B cell (primary cell): ENCODE results near the gene GUCY2F. TPM values are rescaled to one million over a fixed set of nuclear protein-coding genes. Genes with fewer than 3 reads are reported as not detected.

Experiments
- ATAC-seq: fragments of 200-7000 bp; cut with Tn5 transposase; one replicate; pipeline ENCODE4 v1.10.0; 2021; ENCODE audit warnings: low read depth, mild to moderate bottlenecking, moderate number of reproducible peaks, moderate library complexity
- CTCF ChIA-PET: fragments of 350-600 bp; sonication (Branson Sonifier 250); formaldehyde crosslinking; loops from one replicate; lab custom pipeline; 2021; ENCODE audit warnings: antibody characterized with exemption, inconsistent platforms; lab: Charles Lee
- POLR2A ChIA-PET: fragments of 350-600 bp; sonication (Branson Sonifier 250); formaldehyde crosslinking; loops from one replicate; lab custom pipeline; 2021; ENCODE audit warnings: antibody characterized with exemption; lab: Charles Lee
- DNase-seq: peaks from one replicate; pipeline ENCODE4 v3.0.0; 2013
- H2AFZ ChIP-seq: 2 replicates; pipeline ENCODE4 v1.6.1; 2012; ENCODE audit warnings: mild to moderate bottlenecking, low read depth, low read length; ENCODE audit not compliant: insufficient read depth, poor library complexity, severe bottlenecking
- H3K27ac ChIP-seq, 2 donors: 1 replicate in 1 of 2; 2 replicates in 1 of 2; pipeline ENCODE4 v1.5.1; 2012 to 2013; ENCODE audit warnings: low read length in 2 of 2, mild to moderate bottlenecking in 2 of 2, moderate library complexity in 1 of 2
- H3K27me3 ChIP-seq, 4 experiments: fragments of 200-600 bp in 1 of 4; sonication (generic) in 1 of 4; replicated peaks in 1 of 4; 1 replicate in 2 of 4; 2 replicates in 2 of 4; pipeline versions ENCODE4 v1.6.1 to v1.7.0; 2013 to 2016; ENCODE audit warnings: low read length in 3 of 4, mild to moderate bottlenecking in 2 of 4, mixed read lengths in 1 of 4, moderate library complexity in 1 of 4; ENCODE audit not compliant: insufficient read depth in 4 of 4, control insufficient read depth in 3 of 4; ENCODE audit errors: control extremely low read depth in 1 of 4
- H3K36me3 ChIP-seq, 2 experiments: replicated peaks in 1 of 2; 1 replicate in 1 of 2; 2 replicates in 1 of 2; pipeline versions ENCODE4 v1.6.1 to v1.7.1; 2013; ENCODE audit warnings: low read length in 1 of 2; ENCODE audit not compliant: insufficient read depth in 2 of 2, control insufficient read depth in 1 of 2; ENCODE audit errors: control extremely low read depth in 1 of 2, extremely low read depth in 1 of 2
- H3K4me1 ChIP-seq, 2 donors: fragments of 200-600 bp in 1 of 2; sonication (generic) in 1 of 2; 1 replicate in 1 of 2; 2 replicates in 1 of 2; pipeline versions ENCODE4 v1.5.1 to v1.6.1; 2013 to 2017; ENCODE audit warnings: low read length in 2 of 2; ENCODE audit not compliant: control insufficient read depth in 2 of 2, insufficient read depth in 2 of 2
- H3K4me2 ChIP-seq: replicated peaks from 2 replicates; pipeline ENCODE3; 2012; ENCODE audit warnings: mild to moderate bottlenecking, low read depth, low read length; ENCODE audit not compliant: poor library complexity, severe bottlenecking
- H3K4me3 ChIP-seq, 5 experiments: fragments of 200-600 bp in 1 of 5; sonication (generic) in 1 of 5; 1 replicate in 3 of 5; 2 replicates in 2 of 5; pipeline versions ENCODE4 v1.5.1 to v1.7.0; 2011 to 2016; ENCODE audit warnings: low read length in 4 of 5, mild to moderate bottlenecking in 4 of 5, low read depth in 2 of 5, control low read depth in 1 of 5, moderate library complexity in 1 of 5; ENCODE audit not compliant: insufficient read depth in 1 of 5; ENCODE audit errors: control extremely low read depth in 1 of 5, extremely low read depth in 1 of 5
- H3K79me2 ChIP-seq: fragments of 200-600 bp; sonication (generic); one replicate; pipeline ENCODE4 v1.6.0; 2016; ENCODE audit warnings: low read length; ENCODE audit not compliant: control insufficient read depth, insufficient read depth
- H3K9ac ChIP-seq: fragments of 200-600 bp; sonication (generic); 2 replicates; pipeline ENCODE4 v1.6.1; 2017; ENCODE audit warnings: mild to moderate bottlenecking, low read length, moderate library complexity
- H3K9me3 ChIP-seq, 3 donors: one replicate each; pipeline versions ENCODE4 v1.6.1 to v1.7.1; 2013; ENCODE audit warnings: low read length in 2 of 3; ENCODE audit not compliant: control insufficient read depth in 2 of 3, insufficient read depth in 1 of 3; ENCODE audit errors: control extremely low read depth in 1 of 3
- H4K20me1 ChIP-seq: 2 replicates; pipeline ENCODE4 v1.6.0; 2012; ENCODE audit warnings: mild to moderate bottlenecking, low read length; ENCODE audit not compliant: insufficient read depth, control insufficient read depth, poor library complexity, severe bottlenecking
- H3K27ac Mint-ChIP-seq: one replicate; pipeline ENCODE4 v1.8.0; 2021; ENCODE audit warnings: mixed read lengths
- H3K27me3 Mint-ChIP-seq: one replicate; pipeline ENCODE4 v1.8.0; 2021; ENCODE audit warnings: mixed read lengths
- H3K4me1 Mint-ChIP-seq: one replicate; pipeline ENCODE4 v1.8.0; 2021; ENCODE audit warnings: mixed read lengths
- H3K4me3 Mint-ChIP-seq: one replicate; pipeline ENCODE4 v1.8.0; 2021; ENCODE audit warnings: mixed read lengths
- H3K9me3 Mint-ChIP-seq: one replicate; pipeline ENCODE4 v1.8.0; 2022; ENCODE audit warnings: mixed read lengths; ENCODE audit not compliant: insufficient read depth
- EZH2 ChIP-seq: IDR thresholded peaks from 2 replicates; pipeline ENCODE4 v1.6.1; 2012; ENCODE audit warnings: borderline replicate concordance, low read depth, mild to moderate bottlenecking, moderate library complexity, low read length; ENCODE audit not compliant: insufficient read depth, poor library complexity, severe bottlenecking
- WGBS: methylation state at CpG from one replicate; pipeline ENCODE4 v1.1.5; 2013; ENCODE audit warnings: missing lambda C conversion rate; ENCODE audit not compliant: insufficient coverage; 5-methylcytosine and 5-hydroxymethylcytosine counted together
- intact Hi-C: fragments of 100-400 bp; cut with micrococcal nuclease; formaldehyde crosslinking; loops from one replicate; pipeline ENCODE4 v1.10.0; 2022
- polyA plus RNA-seq: library from polyadenylated mRNA; depleted of rRNA; stranded (reverse); fragments of >200 nt; gene quantifications from 2 replicates; pipeline ENCODE4 v1.2.3, GENCODE V29; 2012
- total RNA-seq, 2 donors: library from RNA; stranded (reverse); fragments of 120-200 nt in 1 of 2; gene quantifications; 1 replicate in 1 of 2; 2 replicates in 1 of 2; pipeline versions ENCODE4 v1.2.3 to v1.2.4, GENCODE V29; 2013 to 2022
- TF ChIP-seq, protein P1 (sequence below): fragments of 200-600 bp; IDR thresholded peaks from one replicate; pipeline ENCODE4 v1.8.0; 2022; ENCODE audit warnings: antibody characterized with exemption, mild to moderate bottlenecking

Gene GUCY2F
- total and polyA plus RNA-seq, 2 donors (not counting 1 experiment from before 2014, with no cell fraction given), result not detected

DNA sequence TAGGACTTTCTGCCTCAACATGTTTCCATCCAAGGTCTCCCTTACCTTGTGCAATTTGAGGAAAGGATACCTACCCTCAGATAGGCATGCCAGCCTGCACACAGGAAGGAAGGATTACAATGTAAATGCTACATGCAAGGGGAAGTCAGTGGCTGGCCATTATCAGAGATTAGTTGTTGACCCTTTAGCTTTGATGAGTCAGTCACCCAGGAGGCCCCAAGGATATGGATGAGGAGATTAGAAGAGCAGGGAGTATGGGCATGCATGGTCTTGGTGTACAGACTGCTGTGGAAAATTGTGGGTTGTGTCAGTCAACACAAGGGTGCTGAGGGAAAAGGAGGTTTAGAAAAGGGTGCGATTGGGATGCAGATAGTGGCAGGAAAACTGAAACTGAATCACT, 92.0 kb downstream of the GUCY2F start:
- Histone ChIP-seq H2AFZ (no peak overlapping the region), H3K27me3 (no peaks in the 10 kb centered on the region), H3K9me3 (no peaks in the 10 kb centered on the region), H3K4me1 (no peaks in the 10 kb centered on the region), H3K36me3 (no peaks in the 10 kb centered on the region), H3K79me2 (no peaks in the 10 kb centered on the region), H3K4me2 (no peak overlapping the region), H4K20me1 (no peaks in the 10 kb centered on the region), H3K9ac (no peak overlapping the region), H3K4me3 (no peak overlapping the region), H3K27ac (no peak overlapping the region)
- Mint-ChIP-seq H3K4me3 (no peak overlapping the region), H3K9me3 (no peaks in the 10 kb centered on the region), H3K4me1 (no peaks in the 10 kb centered on the region), H3K27ac (no peak overlapping the region), H3K27me3 (no peaks in the 10 kb centered on the region)
- TF ChIP-seq, protein P1, sequence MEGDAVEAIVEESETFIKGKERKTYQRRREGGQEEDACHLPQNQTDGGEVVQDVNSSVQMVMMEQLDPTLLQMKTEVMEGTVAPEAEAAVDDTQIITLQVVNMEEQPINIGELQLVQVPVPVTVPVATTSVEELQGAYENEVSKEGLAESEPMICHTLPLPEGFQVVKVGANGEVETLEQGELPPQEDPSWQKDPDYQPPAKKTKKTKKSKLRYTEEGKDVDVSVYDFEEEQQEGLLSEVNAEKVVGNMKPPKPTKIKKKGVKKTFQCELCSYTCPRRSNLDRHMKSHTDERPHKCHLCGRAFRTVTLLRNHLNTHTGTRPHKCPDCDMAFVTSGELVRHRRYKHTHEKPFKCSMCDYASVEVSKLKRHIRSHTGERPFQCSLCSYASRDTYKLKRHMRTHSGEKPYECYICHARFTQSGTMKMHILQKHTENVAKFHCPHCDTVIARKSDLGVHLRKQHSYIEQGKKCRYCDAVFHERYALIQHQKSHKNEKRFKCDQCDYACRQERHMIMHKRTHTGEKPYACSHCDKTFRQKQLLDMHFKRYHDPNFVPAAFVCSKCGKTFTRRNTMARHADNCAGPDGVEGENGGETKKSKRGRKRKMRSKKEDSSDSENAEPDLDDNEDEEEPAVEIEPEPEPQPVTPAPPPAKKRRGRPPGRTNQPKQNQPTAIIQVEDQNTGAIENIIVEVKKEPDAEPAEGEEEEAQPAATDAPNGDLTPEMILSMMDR, result no peak
- no peak for TF ChIP-seq EZH2
- intact Hi-C loops, result no loop called here
- no CpG with 5 or more reads among the region's 1 CpG for WGBS
- ChIA-PET CTCF (no interaction called here), POLR2A (no interaction called here)
- DNase-seq (no peak), ATAC-seq (no peak)

DNA sequence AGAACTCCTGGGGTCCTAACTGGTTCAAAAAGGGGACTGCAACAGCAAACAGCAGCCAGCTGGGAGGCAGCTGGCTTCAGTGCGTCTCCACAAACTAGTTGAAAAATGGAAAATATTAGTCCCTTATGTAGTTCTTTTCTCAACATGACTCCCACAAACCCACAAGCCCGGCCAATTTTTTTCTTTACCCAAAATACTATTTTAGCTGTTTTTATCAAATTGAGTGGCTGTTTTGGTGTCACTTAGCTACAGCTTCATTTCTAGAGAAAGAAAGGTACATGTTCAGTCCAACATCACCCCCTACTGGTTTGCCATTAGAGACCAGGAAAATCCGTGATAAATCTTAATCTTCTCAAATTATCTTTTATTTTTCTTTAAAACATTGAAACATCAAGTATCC, 97.2 kb downstream of the GUCY2F start:
- H3K36me3 ChIP-seq, result no peaks in the 10 kb centered on the region
- H3K79me2 ChIP-seq, result no peaks in the 10 kb centered on the region
- H3K4me2 ChIP-seq, result no peak overlapping the region
- H3K9me3 Mint-ChIP-seq, result no peaks in the 10 kb centered on the region
- no peak overlapping the region for H3K4me3 Mint-ChIP-seq
- intact Hi-C loops, result no loop called here
- no peaks in the 10 kb centered on the region for H3K27me3 ChIP-seq
- no peak for ATAC-seq
- no peaks in the 10 kb centered on the region for H3K4me1 ChIP-seq
- H3K27ac ChIP-seq, result no peak overlapping the region
- no peak overlapping the region for H3K27ac Mint-ChIP-seq
- H4K20me1 ChIP-seq, result no peaks in the 10 kb centered on the region
- ChIA-PET POLR2A (no interaction called here), CTCF (no interaction called here)
- no peak for TF ChIP-seq EZH2
- TF ChIP-seq, protein P1, result no peak
- no peaks in the 10 kb centered on the region for H3K9me3 ChIP-seq
- H3K9ac ChIP-seq, result no peak overlapping the region
- H3K27me3 Mint-ChIP-seq, result no peaks in the 10 kb centered on the region
- no peaks in the 10 kb centered on the region for H3K4me1 Mint-ChIP-seq
- no CpG with 5 or more reads among the region's 3 CpGs for WGBS
- no peak overlapping the region for H3K4me3 ChIP-seq
- no peak overlapping the region for H2AFZ ChIP-seq
- DNase-seq, result no peak
